PFSK-1 (cell line): Measurements from ENCODE around the gene TRIM65.
A peak's percentile ranks its signal among the peaks of the same experiment; 100 is the strongest.

Source experiments
- FOXP2 ChIP-seq: optimal IDR thresholded peaks from 2 replicates; pipeline ENCODE3; 2011; ENCODE audit warnings: borderline replicate concordance, control low read depth, inconsistent platforms; ENCODE audit not compliant: insufficient read depth; ENCODE audit errors: extremely low read length, extremely low read depth
- POLR2AphosphoS5 ChIP-seq: IDR thresholded peaks from 2 replicates; pipeline ENCODE4 v1.6.1; 2012; ENCODE audit warnings: low read depth, mild to moderate bottlenecking, control low read depth, low read length, moderate library complexity
- SIN3A ChIP-seq: IDR thresholded peaks from 2 replicates; pipeline ENCODE4 v1.6.1; 2012; ENCODE audit warnings: mild to moderate bottlenecking, low read length, moderate library complexity, borderline replicate concordance; ENCODE audit not compliant: insufficient read depth
- TAF1 ChIP-seq: IDR thresholded peaks from 2 replicates; pipeline ENCODE4 v1.6.1; 2012; ENCODE audit warnings: low read length, control low read depth, borderline replicate concordance; ENCODE audit not compliant: insufficient read depth
- TF ChIP-seq, protein P1 (sequence below), 2 experiments: IDR thresholded peaks; 2 replicates each; pipeline versions ENCODE4 v1.6.1 to v1.8.0; 2011 to 2012; ENCODE audit warnings: low read depth in 2 of 2, low read length in 2 of 2, control low read depth in 1 of 2, inconsistent platforms in 1 of 2, mild to moderate bottlenecking in 1 of 2, moderate library complexity in 1 of 2; ENCODE audit not compliant: insufficient read depth in 1 of 2

The TRIM65 gene

DNA sequence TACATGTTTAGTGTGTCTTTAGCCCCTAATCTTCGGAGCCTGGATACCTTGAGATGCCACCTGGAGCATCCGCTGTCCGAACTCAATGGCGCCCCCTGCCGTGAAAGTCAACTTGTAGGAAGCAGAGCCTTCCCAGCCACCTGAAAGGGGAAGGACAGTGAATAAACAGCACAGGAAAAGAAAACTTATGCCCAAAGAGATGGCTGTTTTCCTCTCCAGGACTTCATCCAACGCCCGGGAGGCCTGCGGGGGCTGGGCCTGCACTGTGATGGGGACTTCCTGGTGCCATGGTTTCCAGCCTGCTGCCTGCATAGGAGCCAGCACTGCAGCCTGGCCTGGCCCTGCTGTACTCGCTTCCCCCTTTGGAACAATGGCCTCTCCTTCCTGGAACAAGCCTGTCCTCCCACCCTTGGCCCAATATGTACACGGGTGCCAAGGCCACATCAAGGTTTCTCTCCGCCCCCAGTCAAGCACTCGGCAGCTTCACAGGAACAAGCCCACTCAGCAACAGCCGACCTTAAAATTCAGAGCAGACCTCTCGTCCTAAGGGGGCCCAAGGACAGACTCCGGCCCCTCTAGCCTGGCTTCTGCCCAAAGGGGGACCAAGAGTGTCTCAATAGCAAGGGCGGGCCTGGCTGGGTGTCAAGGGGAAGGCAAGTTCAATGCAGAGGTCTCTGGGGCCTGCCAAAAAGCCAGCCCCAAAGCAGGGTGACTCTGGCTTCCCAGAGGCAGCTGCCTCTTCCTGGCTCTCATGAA is 48.0 kb downstream of the TRIM65 start:
- TF ChIP-seq, protein P1, sequence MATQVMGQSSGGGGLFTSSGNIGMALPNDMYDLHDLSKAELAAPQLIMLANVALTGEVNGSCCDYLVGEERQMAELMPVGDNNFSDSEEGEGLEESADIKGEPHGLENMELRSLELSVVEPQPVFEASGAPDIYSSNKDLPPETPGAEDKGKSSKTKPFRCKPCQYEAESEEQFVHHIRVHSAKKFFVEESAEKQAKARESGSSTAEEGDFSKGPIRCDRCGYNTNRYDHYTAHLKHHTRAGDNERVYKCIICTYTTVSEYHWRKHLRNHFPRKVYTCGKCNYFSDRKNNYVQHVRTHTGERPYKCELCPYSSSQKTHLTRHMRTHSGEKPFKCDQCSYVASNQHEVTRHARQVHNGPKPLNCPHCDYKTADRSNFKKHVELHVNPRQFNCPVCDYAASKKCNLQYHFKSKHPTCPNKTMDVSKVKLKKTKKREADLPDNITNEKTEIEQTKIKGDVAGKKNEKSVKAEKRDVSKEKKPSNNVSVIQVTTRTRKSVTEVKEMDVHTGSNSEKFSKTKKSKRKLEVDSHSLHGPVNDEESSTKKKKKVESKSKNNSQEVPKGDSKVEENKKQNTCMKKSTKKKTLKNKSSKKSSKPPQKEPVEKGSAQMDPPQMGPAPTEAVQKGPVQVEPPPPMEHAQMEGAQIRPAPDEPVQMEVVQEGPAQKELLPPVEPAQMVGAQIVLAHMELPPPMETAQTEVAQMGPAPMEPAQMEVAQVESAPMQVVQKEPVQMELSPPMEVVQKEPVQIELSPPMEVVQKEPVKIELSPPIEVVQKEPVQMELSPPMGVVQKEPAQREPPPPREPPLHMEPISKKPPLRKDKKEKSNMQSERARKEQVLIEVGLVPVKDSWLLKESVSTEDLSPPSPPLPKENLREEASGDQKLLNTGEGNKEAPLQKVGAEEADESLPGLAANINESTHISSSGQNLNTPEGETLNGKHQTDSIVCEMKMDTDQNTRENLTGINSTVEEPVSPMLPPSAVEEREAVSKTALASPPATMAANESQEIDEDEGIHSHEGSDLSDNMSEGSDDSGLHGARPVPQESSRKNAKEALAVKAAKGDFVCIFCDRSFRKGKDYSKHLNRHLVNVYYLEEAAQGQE (IDR thresholded peaks at IDR 0.05; ENCODE audit: insufficient read depth in 1 of 2, low read depth in 2 of 2, low read length in 2 of 2) = no peak
- TF ChIP-seq TAF1 (0 out of 2 replicates have a peak, but pooled peaks have one; percentile 28), SIN3A (no peak), FOXP2 (peak; percentile 71)

DNA sequence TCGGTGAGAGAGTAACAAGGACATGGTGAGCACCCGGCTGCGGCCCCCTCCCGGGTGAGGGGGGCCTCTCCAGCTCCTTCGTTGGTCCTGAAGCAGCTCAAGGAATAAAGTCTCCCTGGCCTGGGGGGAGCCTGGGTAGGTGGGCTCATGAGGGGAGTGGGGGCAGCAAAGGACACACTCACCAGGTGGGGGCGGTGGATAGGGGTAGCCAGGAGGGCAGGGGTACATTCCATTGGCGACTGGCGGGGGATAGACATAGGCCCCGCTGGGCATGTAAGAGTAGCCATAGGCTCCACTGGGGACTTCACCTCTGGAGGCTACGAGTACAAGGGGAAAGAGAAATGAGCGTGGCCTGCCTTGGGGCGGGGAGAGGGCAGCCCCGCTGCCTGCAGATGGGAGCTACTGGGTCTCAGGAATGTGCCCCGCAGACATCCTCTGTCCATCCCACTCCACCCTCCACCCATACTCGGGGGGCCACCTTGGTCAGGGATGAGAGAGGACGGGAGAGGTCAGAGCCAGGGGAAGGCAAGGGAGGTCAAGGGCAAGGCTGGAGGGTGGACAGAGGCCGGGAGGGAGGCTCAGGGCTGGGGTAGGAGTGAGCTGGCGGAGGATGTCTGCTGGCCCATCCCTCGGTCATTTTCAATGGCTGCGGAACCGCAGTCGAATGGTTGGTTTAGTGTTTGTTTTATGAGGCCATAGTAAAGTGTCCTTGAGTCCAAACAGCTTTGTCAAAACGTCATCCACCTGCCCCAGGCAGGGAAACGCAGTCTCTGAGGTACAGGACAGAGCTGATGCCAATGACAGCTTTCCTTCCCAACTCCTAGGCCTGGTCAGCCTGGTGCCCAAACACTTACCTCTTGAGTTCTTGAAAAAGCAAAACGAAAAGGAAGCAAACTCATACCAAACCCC is 48.9 kb downstream of the TRIM65 start:
- TF ChIP-seq SIN3A = no peak
- TF ChIP-seq FOXP2 = no peak
- TF ChIP-seq, protein P1 (IDR thresholded peaks at IDR 0.05; ENCODE audit: insufficient read depth in 1 of 2, low read depth in 2 of 2, low read length in 2 of 2) = no peak
- no peak for TF ChIP-seq TAF1
- no peak for TF ChIP-seq POLR2AphosphoS5

GRCh38 chr17:75846692-75847613 is 49.8 kb downstream of the TRIM65 start:
- no peak for TF ChIP-seq SIN3A
- TF ChIP-seq, protein P1 (IDR thresholded peaks at IDR 0.05; ENCODE audit: insufficient read depth in 1 of 2, low read depth in 2 of 2, low read length in 2 of 2) = no peak
- TF ChIP-seq TAF1 = no peak
- TF ChIP-seq POLR2AphosphoS5 = no peak
- no peak for TF ChIP-seq FOXP2

DNA sequence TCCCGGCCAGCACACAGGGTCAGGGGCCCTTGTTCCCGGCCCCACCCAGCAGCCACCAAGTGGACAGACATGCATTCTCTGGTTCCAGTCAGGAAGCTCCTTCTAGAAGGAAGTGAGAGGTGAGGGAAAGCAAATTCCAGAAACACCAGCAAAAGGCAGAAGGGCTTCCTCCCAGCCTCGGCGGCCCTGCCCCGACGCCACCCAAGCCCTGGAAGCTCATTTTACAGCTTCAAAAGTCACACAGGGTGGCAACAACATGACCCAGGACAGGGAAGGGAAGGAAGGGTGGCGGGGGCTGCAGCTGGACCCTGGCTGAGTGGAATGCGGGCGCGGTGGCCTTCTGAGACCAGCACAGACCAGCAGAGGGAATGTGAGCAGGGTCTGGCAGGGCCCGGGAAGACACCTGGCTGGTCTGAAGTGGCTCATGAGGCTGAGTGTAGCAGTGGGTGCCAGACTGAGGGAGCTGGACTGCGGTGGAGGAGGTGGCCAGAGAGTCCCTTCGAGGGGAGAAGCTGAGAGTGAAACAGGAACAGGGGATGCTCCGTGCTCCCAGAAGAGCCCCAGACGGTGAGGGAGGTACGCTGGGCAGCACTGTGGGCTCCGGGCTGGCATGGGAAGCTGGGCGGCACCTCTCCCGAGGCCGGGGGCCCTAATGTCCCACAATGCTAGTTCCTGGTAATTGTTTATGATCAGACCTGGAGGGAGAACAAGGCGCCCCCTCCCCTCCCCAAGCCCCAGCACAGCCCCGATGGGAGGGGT is 50.6 kb downstream of the TRIM65 start:
- TF ChIP-seq POLR2AphosphoS5 (no peak), SIN3A (no peak), FOXP2 (no peak), TAF1 (no peak)
- TF ChIP-seq, protein P1 (IDR thresholded peaks at IDR 0.05; ENCODE audit: insufficient read depth in 1 of 2, low read depth in 2 of 2, low read length in 2 of 2) = no peak
